Suppressor macrophage (primary cell): Measurements from ENCODE around the gene SGMS2.

Experiments
- DNase-seq, 4 experiments: peaks; one replicate each; pipeline ENCODE4 v3.0.0-alpha.2; 2020 to 2022

The SGMS2 gene

GRCh38 chr4:107831140-107831539, 6.4 kb downstream of the SGMS2 start:
- DNase-seq: no peak

- DNase-seq: no peak
Observed at GRCh38 chr4:107832275-107832807, 7.6 kb downstream of the SGMS2 start.

DNA sequence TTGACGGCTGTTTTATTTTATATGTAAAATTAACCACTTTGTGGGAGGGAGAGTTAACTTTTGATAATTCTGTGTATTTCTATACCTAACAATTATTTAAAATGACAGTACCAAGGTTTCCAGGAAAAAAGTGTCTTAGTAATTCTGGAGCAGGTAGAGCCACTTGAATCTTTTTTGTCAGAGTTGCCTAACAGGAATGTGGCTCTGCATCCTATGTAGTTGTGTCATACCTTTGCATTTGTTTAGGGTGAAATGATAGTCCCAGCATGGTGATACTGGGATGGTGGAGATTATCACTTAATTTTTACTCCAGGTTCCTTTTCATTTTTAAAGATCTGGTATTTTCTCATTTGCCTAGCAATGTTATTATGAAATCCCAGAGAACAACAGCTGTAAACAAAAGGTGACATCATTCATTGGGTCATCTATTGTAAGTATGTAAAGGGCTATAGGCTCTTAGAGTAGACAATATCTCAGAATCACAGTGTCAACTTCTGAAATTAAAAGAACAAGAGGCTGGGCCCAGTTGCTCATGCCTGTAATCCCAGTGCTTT, 9.6 kb downstream of the SGMS2 start:
- DNase-seq: peak in 2 of 4 experiments; percentile 70 to 72

DNA sequence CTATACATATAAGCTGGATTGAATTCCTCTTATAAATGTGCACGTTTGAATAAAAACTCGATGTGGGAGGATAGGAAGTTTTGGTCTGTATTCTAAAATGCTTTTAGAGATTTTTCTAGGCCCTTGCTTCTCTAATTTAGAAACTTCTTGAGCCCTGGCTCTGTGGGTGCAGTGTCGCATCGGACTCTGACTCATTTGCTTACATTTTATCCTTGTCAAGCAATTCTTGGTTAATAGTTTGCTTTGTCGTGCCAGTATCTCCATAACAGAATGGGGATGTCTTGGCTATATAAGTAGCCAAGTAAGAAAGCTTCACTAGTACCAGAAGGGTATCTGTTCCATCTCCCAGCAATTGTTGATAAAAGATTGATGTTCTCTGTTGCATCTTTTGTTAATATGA, 10.7 kb downstream of the SGMS2 start:
- DNase-seq: peak; percentile 76 to 89 (median 82)

GRCh38 chr4:107837317-107837716, 12.6 kb downstream of the SGMS2 start:
- DNase-seq: peak; percentile 30 to 61 (median 58)

- DNase-seq: peak; percentile 71 to 94 (median 82)
Observed at GRCh38 chr4:107837776-107838618, 13.3 kb downstream of the SGMS2 start.

DNA sequence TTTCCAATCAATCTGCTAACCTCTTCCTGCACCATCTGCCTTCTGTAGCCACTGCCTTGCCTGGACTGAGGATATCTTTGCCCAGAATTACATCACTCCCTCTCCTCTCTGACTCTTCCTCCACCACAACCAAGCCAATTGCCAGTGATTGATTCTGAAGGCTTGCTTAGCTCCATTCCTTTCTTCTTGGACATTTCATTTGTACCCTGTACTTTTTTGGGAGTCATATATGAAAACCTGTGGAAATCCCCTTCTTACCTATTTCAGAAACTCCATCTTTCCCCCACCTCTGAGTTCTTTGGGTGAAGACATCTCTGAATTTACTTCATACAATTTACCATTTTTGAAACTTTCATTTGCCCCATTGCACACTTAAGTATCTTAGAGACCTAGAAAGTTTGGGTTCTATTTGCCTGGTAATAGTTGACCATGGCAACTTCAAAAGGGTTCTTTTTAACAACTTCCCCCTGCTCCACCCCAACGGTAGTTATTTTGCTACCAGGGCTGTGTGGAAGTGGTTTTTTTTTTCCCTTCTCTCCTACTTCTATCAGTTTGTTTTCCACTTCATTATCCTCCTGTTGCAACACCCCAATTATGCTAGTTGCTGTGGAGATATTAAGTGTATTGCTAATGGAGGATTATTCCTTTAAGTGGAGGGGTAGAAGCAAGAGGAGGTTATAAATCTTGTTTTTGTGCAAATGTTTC, 14.3 kb downstream of the SGMS2 start:
- DNase-seq: peak; percentile 34 to 62 (median 58)

- DNase-seq: peak; percentile 26 to 65 (median 57)
Observed at GRCh38 chr4:107843391-107843790, 18.7 kb downstream of the SGMS2 start.

DNA sequence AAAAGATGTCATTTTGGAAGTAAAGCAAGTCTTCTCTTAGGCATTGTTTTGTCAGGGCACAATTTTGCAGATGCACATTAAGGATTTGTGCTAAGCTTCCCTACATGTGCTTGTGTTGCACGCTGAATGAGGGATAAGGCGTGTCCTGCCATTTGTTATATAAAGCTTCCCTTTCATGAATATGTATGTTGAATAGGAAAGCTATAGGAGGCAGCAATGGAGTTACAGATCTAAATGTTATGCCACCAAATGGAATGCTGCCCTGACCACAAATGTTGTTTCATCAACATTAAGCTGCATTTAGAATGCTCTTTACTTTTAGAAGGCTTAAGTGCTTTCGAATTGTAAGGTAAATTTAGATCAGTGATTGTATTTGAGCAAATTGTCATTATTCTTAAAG, 20.9 kb downstream of the SGMS2 start:
- DNase-seq: no peak

GRCh38 chr4:107850438-107850837, 25.7 kb downstream of the SGMS2 start:
- no peak for DNase-seq

GRCh38 chr4:107853444-107854355, 29.0 kb downstream of the SGMS2 start:
- DNase-seq: peak in 2 of 4 experiments; percentile 42 to 46

DNA sequence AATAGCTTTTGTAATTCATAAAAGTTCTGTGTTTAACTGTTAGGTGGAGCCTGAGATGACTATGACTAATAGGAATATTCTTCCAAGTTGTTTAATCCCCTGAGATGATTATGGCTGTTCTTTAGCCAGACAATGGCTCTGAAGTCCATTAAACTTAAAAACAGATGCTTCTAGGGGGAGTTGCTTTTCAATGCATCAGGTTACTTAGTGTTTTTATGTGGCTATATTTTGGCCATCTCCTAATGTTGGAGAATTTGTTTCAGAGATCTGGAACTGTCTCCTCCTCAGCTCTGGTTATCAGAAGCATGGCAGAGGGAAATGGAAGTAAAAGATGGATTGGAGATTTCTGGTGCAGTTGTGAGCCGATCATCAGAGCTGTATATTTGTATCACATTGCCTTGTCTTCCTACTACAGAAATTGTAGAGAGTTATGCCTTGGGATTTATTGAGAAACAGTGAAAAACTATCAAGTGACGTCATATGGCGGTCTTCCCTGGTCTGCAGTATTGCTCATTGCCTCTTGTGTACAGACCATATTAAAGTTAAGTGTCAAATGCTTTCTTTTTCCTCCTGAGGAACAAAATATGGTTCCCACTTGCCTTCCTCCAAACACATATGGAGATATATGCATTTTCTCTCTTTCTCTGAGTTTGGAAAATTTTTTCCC, 29.8 kb downstream of the SGMS2 start:
- DNase-seq: no peak

DNA sequence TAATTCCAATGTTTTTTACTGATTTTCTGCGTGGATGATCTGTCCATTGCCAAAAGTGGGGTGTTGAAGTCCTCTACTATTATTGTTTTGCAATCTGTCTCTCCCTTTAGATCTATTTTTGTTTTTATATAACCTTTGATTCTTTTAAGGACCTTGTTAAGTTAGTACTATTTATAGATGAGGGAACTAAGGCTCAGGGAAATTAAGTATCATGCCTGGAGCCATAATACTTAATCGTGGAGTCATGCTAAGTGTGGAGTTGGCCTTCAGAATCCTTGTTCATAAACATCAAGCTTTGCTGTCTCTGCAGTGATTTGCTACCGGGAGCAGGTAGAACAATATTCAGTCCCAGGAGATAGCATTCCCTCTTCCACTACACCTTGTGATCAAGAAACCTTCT, 31.0 kb downstream of the SGMS2 start:
- DNase-seq: no peak

- DNase-seq: no peak
Observed at GRCh38 chr4:107856901-107857300, 32.2 kb downstream of the SGMS2 start.

GRCh38 chr4:107857741-107858140, 33.0 kb downstream of the SGMS2 start:
- DNase-seq: no peak

GRCh38 chr4:107858158-107858742, 33.5 kb downstream of the SGMS2 start:
- no peak for DNase-seq

GRCh38 chr4:107862658-107863057, 37.9 kb downstream of the SGMS2 start:
- no peak for DNase-seq

DNA sequence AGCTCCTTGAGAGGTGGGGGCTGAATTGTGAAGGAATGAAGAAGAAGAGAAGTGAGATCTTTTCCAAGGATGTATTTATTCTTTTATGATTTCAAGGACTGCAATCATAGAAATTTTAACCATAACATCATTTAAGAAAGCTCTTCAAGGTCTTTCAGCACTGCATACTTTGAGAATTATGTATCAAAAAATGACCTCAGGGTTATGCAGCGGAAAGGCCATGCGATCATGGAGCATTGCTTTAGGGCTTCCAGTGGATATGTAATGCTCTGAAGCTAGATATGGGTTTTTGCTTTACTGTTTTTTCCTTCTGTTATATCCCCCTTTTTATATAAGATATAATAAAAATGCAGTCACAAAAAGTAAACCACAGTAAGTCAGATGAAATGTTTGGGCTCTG, 38.7 kb downstream of the SGMS2 start:
- DNase-seq: no peak

GRCh38 chr4:107863850-107864371, 39.2 kb downstream of the SGMS2 start:
- DNase-seq: peak; percentile 37 to 71 (median 56)

GRCh38 chr4:107866726-107867125, 42.0 kb downstream of the SGMS2 start:
- DNase-seq: no peak

DNA sequence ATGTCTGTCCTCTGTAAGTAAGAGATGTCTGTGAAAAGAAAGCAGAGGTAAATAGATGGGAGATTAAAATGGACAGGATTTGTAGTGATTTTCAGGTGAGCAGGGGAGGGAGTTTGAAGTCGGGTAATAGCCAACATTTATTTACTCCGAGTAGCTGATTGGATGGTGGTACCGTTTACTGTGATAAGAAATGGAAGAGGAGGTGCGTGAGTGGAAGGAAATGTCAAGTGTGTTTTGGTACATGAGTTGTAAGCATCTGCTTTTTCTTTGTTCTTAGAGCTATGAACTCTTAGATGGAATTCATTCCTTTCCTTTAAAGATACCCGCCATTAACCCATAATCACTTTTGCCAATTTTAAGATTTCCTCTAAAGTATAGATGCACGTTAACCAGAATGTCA, 45.5 kb downstream of the SGMS2 start:
- DNase-seq: no peak
